WTC11 (cell line): Measurements from ENCODE around the gene NCAPH2. TPM values are rescaled to one million over a fixed set of nuclear protein-coding genes. Genes with fewer than 3 reads are reported as not detected.

Experiments used
- ATAC-seq: fragments of 200-7000 bp; cut with Tn5 transposase; 2 replicates; pipeline ENCODE4 v1.10.0; 2021; ENCODE audit warnings: mild to moderate bottlenecking, moderate library complexity
- CTCF ChIA-PET: fragments of 300-600 bp; sonication (Branson Sonifier 250); formaldehyde crosslinking; loops from one replicate; lab custom pipeline; 2021; ENCODE audit warnings: antibody characterized with exemption; lab: Charles Lee
- POLR2A ChIA-PET: fragments of 350-600 bp; sonication (Branson Sonifier 250); formaldehyde crosslinking; loops from one replicate; lab custom pipeline; 2021; ENCODE audit warnings: antibody characterized with exemption; lab: Charles Lee
- DNase-seq: peaks from one replicate; pipeline ENCODE4 v3.0.0; 2021; ENCODE audit warnings: low spot score
- H3K27ac Mint-ChIP-seq: 2 replicates; pipeline ENCODE4 v1.8.0; 2021; ENCODE audit warnings: mixed read lengths
- H3K27me3 Mint-ChIP-seq: 2 replicates; pipeline ENCODE4 v1.8.0; 2021; ENCODE audit warnings: low read depth, mild to moderate bottlenecking, moderate library complexity, mixed read lengths
- H3K36me3 Mint-ChIP-seq: 2 replicates; pipeline ENCODE4 v1.8.0; 2021; ENCODE audit warnings: mixed read lengths
- H3K4me1 Mint-ChIP-seq: 2 replicates; pipeline ENCODE4 v1.8.0; 2022; ENCODE audit warnings: mixed read lengths
- H3K4me3 Mint-ChIP-seq: 2 replicates; pipeline ENCODE4 v1.8.0; 2021; ENCODE audit warnings: mild to moderate bottlenecking, moderate library complexity, mixed read lengths
- H3K9me3 Mint-ChIP-seq: 2 replicates; pipeline ENCODE4 v1.8.0; 2021; ENCODE audit warnings: mixed read lengths
- AR ChIP-seq: fragments of 250-450 bp; sonication (Bioruptor Pico); IDR thresholded peaks from 2 replicates; pipeline ENCODE4 v1.9.0; 2021; ENCODE audit warnings: mild to moderate bottlenecking
- E2F4 ChIP-seq: sonication (generic); formaldehyde crosslinking; IDR thresholded peaks from 2 replicates; pipeline ENCODE4 v1.8.1; 2022; ENCODE audit warnings: low read depth, mild to moderate bottlenecking, moderate library complexity, missing genetic modification reagents, borderline replicate concordance
- ETV6 ChIP-seq: sonication (generic); formaldehyde crosslinking; IDR thresholded peaks from 2 replicates; pipeline ENCODE4 v1.8.1; 2022; ENCODE audit warnings: mild to moderate bottlenecking, missing genetic modification reagents
- FOXK1 ChIP-seq: sonication (generic); formaldehyde crosslinking; IDR thresholded peaks from 2 replicates; pipeline ENCODE4 v1.8.0; 2022; ENCODE audit warnings: mild to moderate bottlenecking, moderate library complexity, missing genetic modification reagents
- GABPB1 ChIP-seq: sonication (generic); formaldehyde crosslinking; IDR thresholded peaks from 2 replicates; pipeline ENCODE4 v1.8.1; 2023; ENCODE audit warnings: mild to moderate bottlenecking, missing genetic modification reagents
- JAZF1 ChIP-seq: fragments of 250-450 bp; sonication (Bioruptor Pico); IDR thresholded peaks from 2 replicates; pipeline ENCODE4 v1.9.0; 2021; ENCODE audit warnings: moderate library complexity, mild to moderate bottlenecking, inconsistent platforms
- NFATC4 ChIP-seq: fragments of 250-450 bp; sonication (Bioruptor Pico); IDR thresholded peaks from 2 replicates; pipeline ENCODE4 v1.9.0; 2021; ENCODE audit warnings: mild to moderate bottlenecking
- PRRX2 ChIP-seq: fragments of 250-450 bp; sonication (Bioruptor Pico); IDR thresholded peaks from 2 replicates; pipeline ENCODE4 v1.8.0; 2021; ENCODE audit warnings: mild to moderate bottlenecking
- TCF7 ChIP-seq: sonication (generic); formaldehyde crosslinking; IDR thresholded peaks from 2 replicates; pipeline ENCODE4 v1.8.0; 2022; ENCODE audit warnings: mild to moderate bottlenecking, low read depth, missing genetic modification reagents, moderate library complexity
- ZBTB21 ChIP-seq: sonication (generic); formaldehyde crosslinking; IDR thresholded peaks from 2 replicates; pipeline ENCODE4 v1.8.1; 2023; ENCODE audit warnings: mild to moderate bottlenecking, missing genetic modification reagents, borderline replicate concordance
- ZMAT4 ChIP-seq: fragments of 250-450 bp; sonication (Bioruptor Pico); IDR thresholded peaks from 2 replicates; pipeline ENCODE4 v1.9.0; 2021; ENCODE audit warnings: mild to moderate bottlenecking
- ZNF232 ChIP-seq: sonication (generic); formaldehyde crosslinking; IDR thresholded peaks from 2 replicates; pipeline ENCODE4 v1.8.0; 2022; ENCODE audit warnings: mild to moderate bottlenecking, missing genetic modification reagents
- ZNF281 ChIP-seq: sonication (generic); formaldehyde crosslinking; IDR thresholded peaks from 2 replicates; pipeline ENCODE4 v1.8.0; 2023; ENCODE audit warnings: mild to moderate bottlenecking, missing genetic modification reagents
- total RNA-seq: library from RNA; stranded (reverse); gene quantifications from 3 replicates; pipeline ENCODE4 v1.2.3, GENCODE V29; 2021
- TF ChIP-seq, protein P1 (sequence below): sonication (generic); formaldehyde crosslinking; IDR thresholded peaks from 2 replicates; pipeline ENCODE4 v1.8.1; 2023; ENCODE audit warnings: mild to moderate bottlenecking, missing genetic modification reagents, borderline replicate concordance
- TF ChIP-seq, protein P2 (sequence below): sonication (generic); formaldehyde crosslinking; IDR thresholded peaks from 2 replicates; pipeline ENCODE4 v1.8.0; 2023; ENCODE audit warnings: missing genetic modification reagents, mild to moderate bottlenecking, borderline replicate concordance
- TF ChIP-seq, protein P3 (sequence below): sonication (generic); formaldehyde crosslinking; IDR thresholded peaks from 2 replicates; pipeline ENCODE4 v1.8.1; 2023; ENCODE audit warnings: mild to moderate bottlenecking, missing genetic modification reagents
- TF ChIP-seq, protein P4 (sequence below): sonication (generic); formaldehyde crosslinking; IDR thresholded peaks from 2 replicates; pipeline ENCODE4 v1.8.0; 2023; ENCODE audit warnings: missing genetic modification reagents
- TF ChIP-seq, protein P5 (sequence below): sonication (generic); formaldehyde crosslinking; IDR thresholded peaks from 2 replicates; pipeline ENCODE4 v1.8.1; 2023; ENCODE audit warnings: mild to moderate bottlenecking, missing genetic modification reagents, moderate library complexity

The NCAPH2 gene
- total RNA-seq, 1 experiment from 2014 or later: 78.4 TPM

GRCh38 chr22:50479721-50480120 is 28.3 kb upstream of the NCAPH2 start:
- no peak for ATAC-seq
- Mint-ChIP-seq H3K9me3 (no peaks in the 10 kb centered on the region), H3K27me3 (peaks cover 40% of the 10 kb centered on the region), H3K27ac (no peak overlapping the region), H3K4me1 (peaks cover 20% of the 10 kb centered on the region), H3K4me3 (peak overlapping the region; percentile 74), H3K36me3 (no peaks in the 10 kb centered on the region)
- no peak for TF ChIP-seq ZBTB21 (CRISPR knock-in tag)
- no peak for TF ChIP-seq GABPB1 (CRISPR knock-in tag)
- TF ChIP-seq, protein P1, sequence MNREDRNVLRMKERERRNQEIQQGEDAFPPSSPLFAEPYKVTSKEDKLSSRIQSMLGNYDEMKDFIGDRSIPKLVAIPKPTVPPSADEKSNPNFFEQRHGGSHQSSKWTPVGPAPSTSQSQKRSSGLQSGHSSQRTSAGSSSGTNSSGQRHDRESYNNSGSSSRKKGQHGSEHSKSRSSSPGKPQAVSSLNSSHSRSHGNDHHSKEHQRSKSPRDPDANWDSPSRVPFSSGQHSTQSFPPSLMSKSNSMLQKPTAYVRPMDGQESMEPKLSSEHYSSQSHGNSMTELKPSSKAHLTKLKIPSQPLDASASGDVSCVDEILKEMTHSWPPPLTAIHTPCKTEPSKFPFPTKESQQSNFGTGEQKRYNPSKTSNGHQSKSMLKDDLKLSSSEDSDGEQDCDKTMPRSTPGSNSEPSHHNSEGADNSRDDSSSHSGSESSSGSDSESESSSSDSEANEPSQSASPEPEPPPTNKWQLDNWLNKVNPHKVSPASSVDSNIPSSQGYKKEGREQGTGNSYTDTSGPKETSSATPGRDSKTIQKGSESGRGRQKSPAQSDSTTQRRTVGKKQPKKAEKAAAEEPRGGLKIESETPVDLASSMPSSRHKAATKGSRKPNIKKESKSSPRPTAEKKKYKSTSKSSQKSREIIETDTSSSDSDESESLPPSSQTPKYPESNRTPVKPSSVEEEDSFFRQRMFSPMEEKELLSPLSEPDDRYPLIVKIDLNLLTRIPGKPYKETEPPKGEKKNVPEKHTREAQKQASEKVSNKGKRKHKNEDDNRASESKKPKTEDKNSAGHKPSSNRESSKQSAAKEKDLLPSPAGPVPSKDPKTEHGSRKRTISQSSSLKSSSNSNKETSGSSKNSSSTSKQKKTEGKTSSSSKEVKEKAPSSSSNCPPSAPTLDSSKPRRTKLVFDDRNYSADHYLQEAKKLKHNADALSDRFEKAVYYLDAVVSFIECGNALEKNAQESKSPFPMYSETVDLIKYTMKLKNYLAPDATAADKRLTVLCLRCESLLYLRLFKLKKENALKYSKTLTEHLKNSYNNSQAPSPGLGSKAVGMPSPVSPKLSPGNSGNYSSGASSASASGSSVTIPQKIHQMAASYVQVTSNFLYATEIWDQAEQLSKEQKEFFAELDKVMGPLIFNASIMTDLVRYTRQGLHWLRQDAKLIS: no peak
- TF ChIP-seq JAZF1 (CRISPR knock-in tag): no peak
- TF ChIP-seq, protein P2, sequence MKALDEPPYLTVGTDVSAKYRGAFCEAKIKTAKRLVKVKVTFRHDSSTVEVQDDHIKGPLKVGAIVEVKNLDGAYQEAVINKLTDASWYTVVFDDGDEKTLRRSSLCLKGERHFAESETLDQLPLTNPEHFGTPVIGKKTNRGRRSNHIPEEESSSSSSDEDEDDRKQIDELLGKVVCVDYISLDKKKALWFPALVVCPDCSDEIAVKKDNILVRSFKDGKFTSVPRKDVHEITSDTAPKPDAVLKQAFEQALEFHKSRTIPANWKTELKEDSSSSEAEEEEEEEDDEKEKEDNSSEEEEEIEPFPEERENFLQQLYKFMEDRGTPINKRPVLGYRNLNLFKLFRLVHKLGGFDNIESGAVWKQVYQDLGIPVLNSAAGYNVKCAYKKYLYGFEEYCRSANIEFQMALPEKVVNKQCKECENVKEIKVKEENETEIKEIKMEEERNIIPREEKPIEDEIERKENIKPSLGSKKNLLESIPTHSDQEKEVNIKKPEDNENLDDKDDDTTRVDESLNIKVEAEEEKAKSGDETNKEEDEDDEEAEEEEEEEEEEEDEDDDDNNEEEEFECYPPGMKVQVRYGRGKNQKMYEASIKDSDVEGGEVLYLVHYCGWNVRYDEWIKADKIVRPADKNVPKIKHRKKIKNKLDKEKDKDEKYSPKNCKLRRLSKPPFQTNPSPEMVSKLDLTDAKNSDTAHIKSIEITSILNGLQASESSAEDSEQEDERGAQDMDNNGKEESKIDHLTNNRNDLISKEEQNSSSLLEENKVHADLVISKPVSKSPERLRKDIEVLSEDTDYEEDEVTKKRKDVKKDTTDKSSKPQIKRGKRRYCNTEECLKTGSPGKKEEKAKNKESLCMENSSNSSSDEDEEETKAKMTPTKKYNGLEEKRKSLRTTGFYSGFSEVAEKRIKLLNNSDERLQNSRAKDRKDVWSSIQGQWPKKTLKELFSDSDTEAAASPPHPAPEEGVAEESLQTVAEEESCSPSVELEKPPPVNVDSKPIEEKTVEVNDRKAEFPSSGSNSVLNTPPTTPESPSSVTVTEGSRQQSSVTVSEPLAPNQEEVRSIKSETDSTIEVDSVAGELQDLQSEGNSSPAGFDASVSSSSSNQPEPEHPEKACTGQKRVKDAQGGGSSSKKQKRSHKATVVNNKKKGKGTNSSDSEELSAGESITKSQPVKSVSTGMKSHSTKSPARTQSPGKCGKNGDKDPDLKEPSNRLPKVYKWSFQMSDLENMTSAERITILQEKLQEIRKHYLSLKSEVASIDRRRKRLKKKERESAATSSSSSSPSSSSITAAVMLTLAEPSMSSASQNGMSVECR (CRISPR knock-in tag): no peak
- TF ChIP-seq, protein P3, sequence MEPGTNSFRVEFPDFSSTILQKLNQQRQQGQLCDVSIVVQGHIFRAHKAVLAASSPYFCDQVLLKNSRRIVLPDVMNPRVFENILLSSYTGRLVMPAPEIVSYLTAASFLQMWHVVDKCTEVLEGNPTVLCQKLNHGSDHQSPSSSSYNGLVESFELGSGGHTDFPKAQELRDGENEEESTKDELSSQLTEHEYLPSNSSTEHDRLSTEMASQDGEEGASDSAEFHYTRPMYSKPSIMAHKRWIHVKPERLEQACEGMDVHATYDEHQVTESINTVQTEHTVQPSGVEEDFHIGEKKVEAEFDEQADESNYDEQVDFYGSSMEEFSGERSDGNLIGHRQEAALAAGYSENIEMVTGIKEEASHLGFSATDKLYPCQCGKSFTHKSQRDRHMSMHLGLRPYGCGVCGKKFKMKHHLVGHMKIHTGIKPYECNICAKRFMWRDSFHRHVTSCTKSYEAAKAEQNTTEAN (CRISPR knock-in tag): no peak
- no peak for TF ChIP-seq AR (CRISPR knock-in tag)
- TF ChIP-seq E2F4 (CRISPR knock-in tag): no peak
- no peak for TF ChIP-seq ETV6
- TF ChIP-seq, protein P4, sequence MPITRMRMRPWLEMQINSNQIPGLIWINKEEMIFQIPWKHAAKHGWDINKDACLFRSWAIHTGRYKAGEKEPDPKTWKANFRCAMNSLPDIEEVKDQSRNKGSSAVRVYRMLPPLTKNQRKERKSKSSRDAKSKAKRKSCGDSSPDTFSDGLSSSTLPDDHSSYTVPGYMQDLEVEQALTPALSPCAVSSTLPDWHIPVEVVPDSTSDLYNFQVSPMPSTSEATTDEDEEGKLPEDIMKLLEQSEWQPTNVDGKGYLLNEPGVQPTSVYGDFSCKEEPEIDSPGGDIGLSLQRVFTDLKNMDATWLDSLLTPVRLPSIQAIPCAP: no peak
- TF ChIP-seq PRRX2: no peak
- TF ChIP-seq ZMAT4 (CRISPR knock-in tag): no peak
- TF ChIP-seq, protein P5, sequence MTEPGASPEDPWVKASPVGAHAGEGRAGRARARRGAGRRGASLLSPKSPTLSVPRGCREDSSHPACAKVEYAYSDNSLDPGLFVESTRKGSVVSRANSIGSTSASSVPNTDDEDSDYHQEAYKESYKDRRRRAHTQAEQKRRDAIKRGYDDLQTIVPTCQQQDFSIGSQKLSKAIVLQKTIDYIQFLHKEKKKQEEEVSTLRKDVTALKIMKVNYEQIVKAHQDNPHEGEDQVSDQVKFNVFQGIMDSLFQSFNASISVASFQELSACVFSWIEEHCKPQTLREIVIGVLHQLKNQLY: no peak
- TF ChIP-seq FOXK1: no peak
- no peak for TF ChIP-seq ZNF281
- TF ChIP-seq TCF7 (CRISPR knock-in tag): no peak
- no peak for TF ChIP-seq ZNF232 (CRISPR knock-in tag)
- TF ChIP-seq NFATC4 (CRISPR knock-in tag): no peak
- no peak for DNase-seq
- POLR2A ChIA-PET: no interaction called here
- CTCF ChIA-PET: interaction anchor here (0.7 to 1.5 kb wide), 4 partner anchors 18 to 84 kb away, joined by 3 to 6 read pairs (median 4); no protein-coding TSS in a partner anchor
